Panc1 (cell line): ENCODE data around the gene PYHIN1. TPM values are rescaled to one million over a fixed set of nuclear protein-coding genes. Genes with fewer than 3 reads are reported as not detected.

Source experiments
- ATAC-seq: fragments of 200-7000 bp; cut with Tn5 transposase; 2 replicates; pipeline ENCODE4 v1.9.1; 2020; ENCODE audit warnings: mild to moderate bottlenecking, moderate library complexity
- BruUV-seq: library from RNA; stranded (reverse); fragments of 400-500 nt; replicated peaks from 2 replicates; lab custom pipeline; 2021; lab: Mats Ljungman, UMichigan
- CTCF ChIA-PET: fragments of 300-600 bp; sonication (Branson Sonifier 250); formaldehyde crosslinking; loops from one replicate; lab custom pipeline; 2022; ENCODE audit warnings: antibody characterized with exemption; lab: Charles Lee
- POLR2A ChIA-PET: fragments of 300-600 bp; sonication (Branson Sonifier 250); formaldehyde crosslinking; loops from one replicate; lab custom pipeline; 2022; ENCODE audit warnings: antibody characterized with exemption; lab: Charles Lee
- DNase-seq: peaks from one replicate; pipeline ENCODE4 v3.0.0-alpha.2; 2010; ENCODE audit warnings: low read depth, low spot score
- H3K27ac ChIP-seq: 2 replicates; pipeline ENCODE4 v1.5.1; 2011; ENCODE audit warnings: mild to moderate bottlenecking, low read length, inconsistent platforms
- H3K27me3 ChIP-seq: fragments of 200-500 bp; sonication (Bioruptor generic); 2 replicates; pipeline ENCODE4 v1.6.0; 2014; ENCODE audit warnings: low read length, inconsistent platforms; ENCODE audit not compliant: control insufficient read depth, insufficient read depth
- H3K36me3 ChIP-seq: fragments of 200-500 bp; sonication (Bioruptor generic); 2 replicates; pipeline ENCODE4 v1.5.1; 2014; ENCODE audit warnings: inconsistent platforms, mild to moderate bottlenecking, low read length, moderate library complexity; ENCODE audit not compliant: control insufficient read depth, insufficient read depth
- H3K4me1 ChIP-seq: 2 replicates; pipeline ENCODE4 v1.5.1; 2011; ENCODE audit warnings: inconsistent platforms, mild to moderate bottlenecking, low read length, moderate library complexity; ENCODE audit not compliant: control insufficient read depth, insufficient read depth
- H3K4me3 ChIP-seq, 2 experiments: 2 replicates each; pipeline ENCODE4 v1.5.1; 2011 to 2012; ENCODE audit warnings: low read depth in 2 of 2, low read length in 2 of 2, mild to moderate bottlenecking in 2 of 2, inconsistent platforms in 1 of 2, moderate library complexity in 1 of 2
- H3K9me3 ChIP-seq: fragments of 200-500 bp; sonication (Bioruptor generic); 2 replicates; pipeline ENCODE4 v1.5.1; 2014; ENCODE audit warnings: low read depth, mild to moderate bottlenecking, inconsistent platforms, low read length, moderate library complexity; ENCODE audit not compliant: control insufficient read depth, insufficient read depth
- CTCF ChIP-seq: fragments of 450-650 bp; IDR thresholded peaks from 2 replicates; pipeline ENCODE4 v1.5.1; 2017; ENCODE audit warnings: mild to moderate bottlenecking
- POLR2AphosphoS5 ChIP-seq: IDR thresholded peaks from 2 replicates; pipeline ENCODE4 v1.6.1; 2012; ENCODE audit warnings: mild to moderate bottlenecking, low read depth, low read length, moderate library complexity
- REST ChIP-seq, 2 experiments: IDR thresholded peaks; 2 replicates each; pipeline ENCODE4 v1.6.1; 2011 to 2012; ENCODE audit warnings: low read depth in 2 of 2, control low read depth in 1 of 2, low read length in 1 of 2, mild to moderate bottlenecking in 1 of 2, moderate library complexity in 1 of 2; ENCODE audit not compliant: insufficient read depth in 1 of 2
- SIN3A ChIP-seq: IDR thresholded peaks from 2 replicates; pipeline ENCODE4 v1.6.1; 2012; ENCODE audit warnings: low read depth, mild to moderate bottlenecking, low read length, moderate library complexity, borderline replicate concordance; ENCODE audit not compliant: insufficient read depth
- TCF7L2 ChIP-seq: IDR thresholded peaks from 2 replicates; pipeline ENCODE4 v1.6.1; 2011; ENCODE audit warnings: mild to moderate bottlenecking, low read depth, low read length, inconsistent platforms
- in situ Hi-C: cut with HindIII; loops from 2 replicates; pipeline ENCODE4 v1.10.0; 2016; ENCODE audit warnings: low sequenced_read_pairs, low pct_unique_long_range_greater_than_20kb
- intact Hi-C: fragments of 100-400 bp; cut with micrococcal nuclease; formaldehyde crosslinking; loops from one replicate; pipeline ENCODE4 v1.10.0; 2022; ENCODE audit not compliant: unreplicated experiment
- total RNA-seq: library from RNA; stranded (reverse); gene quantifications from one replicate; pipeline ENCODE4 v1.2.1, GENCODE V29; 2021; ENCODE audit not compliant: unreplicated experiment

Gene PYHIN1
- total RNA-seq, 1 experiment from 2014 or later = not detected

DNA sequence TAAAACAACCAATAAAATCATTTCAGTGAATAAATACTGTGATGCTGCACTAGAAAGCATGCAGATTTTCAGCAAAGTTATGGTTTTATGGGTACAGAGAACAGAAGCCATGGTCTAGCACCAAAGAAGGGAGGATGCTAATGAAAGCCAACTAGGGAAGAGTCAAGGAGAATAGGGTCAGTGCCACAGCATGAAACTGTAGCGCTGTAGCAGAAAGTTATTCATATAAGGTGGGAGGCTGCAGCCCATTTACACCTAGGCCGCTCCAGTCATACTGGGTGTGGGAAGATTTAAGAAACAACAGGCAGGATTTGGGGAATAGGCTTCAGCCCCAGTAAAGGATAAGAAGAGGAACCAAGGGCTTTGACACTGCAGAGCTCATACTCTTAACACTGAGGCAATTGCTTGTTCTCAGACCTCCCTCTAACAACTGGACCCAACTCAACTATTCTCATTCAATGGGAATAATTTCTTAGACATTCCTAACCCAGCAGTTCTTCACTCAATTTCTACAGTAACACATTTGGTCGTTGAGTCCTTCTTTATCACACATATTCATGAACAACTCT, 82.7 kb downstream of the PYHIN1 start:
- in situ Hi-C loops (no loop called here), intact Hi-C loops (no loop called here)
- CTCF ChIA-PET = no interaction called here

GRCh38 chr1:159014851-159015250, 83.5 kb downstream of the PYHIN1 start:
- Histone ChIP-seq H3K4me1 (no peaks in the 10 kb centered on the region), H3K4me3 (no peak overlapping the region), H3K36me3 (no peaks in the 10 kb centered on the region), H3K9me3 (no peaks in the 10 kb centered on the region), H3K27me3 (peaks cover 2% of the 10 kb centered on the region), H3K27ac (no peak overlapping the region)
- intact Hi-C loops = no loop called here
- TF ChIP-seq REST (IDR thresholded peaks at IDR 0.05; ENCODE audit: insufficient read depth in 1 of 2, low read depth in 2 of 2, low read length in 1 of 2) (no peak), TCF7L2 (no peak), CTCF (no peak), POLR2AphosphoS5 (no peak), SIN3A (no peak)
- POLR2A ChIA-PET = no interaction called here
- no TSS peak for BruUV-seq
- ATAC-seq = no peak
- CTCF ChIA-PET = no interaction called here
- in situ Hi-C loops = no loop called here
- no peak for DNase-seq

More for the DNA sequence above, 82.7 kb downstream of the PYHIN1 start:
- Histone ChIP-seq H3K36me3 (no peaks in the 10 kb centered on the region), H3K9me3 (no peaks in the 10 kb centered on the region), H3K27me3 (peaks cover 2% of the 10 kb centered on the region), H3K27ac (no peak overlapping the region), H3K4me3 (no peak overlapping the region), H3K4me1 (no peaks in the 10 kb centered on the region)
- POLR2A ChIA-PET = no interaction called here
- ATAC-seq = no peak
- TF ChIP-seq REST (IDR thresholded peaks at IDR 0.05; ENCODE audit: insufficient read depth in 1 of 2, low read depth in 2 of 2, low read length in 1 of 2) (no peak), CTCF (no peak), POLR2AphosphoS5 (no peak), SIN3A (no peak), TCF7L2 (no peak)
- no peak for DNase-seq
- BruUV-seq = no TSS peak
